ENCODE measurements around the gene SLC30A1. TPM values are rescaled to one million over a fixed set of nuclear protein-coding genes. Genes with fewer than 3 reads are reported as not detected.

Gene SLC30A1
- total and polyA plus RNA-seq, 4 donors, result 3.1 to 26.3 (median 14.4) TPM

- Histone ChIP-seq H3K4me1 (ENCODE audit: control insufficient read depth in 5 of 5, insufficient read depth in 5 of 5, low read length in 5 of 5) (no peaks in the 10 kb centered on the region), H3K27ac (ENCODE audit: low read depth in 1 of 2, low read length in 1 of 2) (no peak overlapping the region), H3K9me3 (ENCODE audit: control insufficient read depth in 4 of 4, insufficient read depth in 3 of 4, low read length in 3 of 4) (no peaks in the 10 kb centered on the region), H3K4me3 (no peak overlapping the region), H3K9ac (ENCODE audit: insufficient read depth in 1 of 2, low read length in 2 of 2) (no peak overlapping the region), H3K27me3 (ENCODE audit: control insufficient read depth in 3 of 3, insufficient read depth in 3 of 3, low read length in 2 of 3) (no peaks in the 10 kb centered on the region), H3K36me3 (ENCODE audit: control insufficient read depth in 4 of 4, insufficient read depth in 4 of 4, low read length in 4 of 4) (no peaks in the 10 kb centered on the region)
- no peak for DNase-seq
- TF ChIP-seq CTCF (IDR thresholded peaks at IDR 0.05; ENCODE audit: control extremely low read depth, extremely low read depth), result no peak
- 56 to 85% methylated on average over 5 to 6 of the region's 6 CpGs for WGBS, 2 donors
- no peak for ATAC-seq (ENCODE audit: insufficient read depth, low FRiP score)
Measured at GRCh38 chr1:211596418-211597181, 17.6 kb upstream of the SLC30A1 start.

DNA sequence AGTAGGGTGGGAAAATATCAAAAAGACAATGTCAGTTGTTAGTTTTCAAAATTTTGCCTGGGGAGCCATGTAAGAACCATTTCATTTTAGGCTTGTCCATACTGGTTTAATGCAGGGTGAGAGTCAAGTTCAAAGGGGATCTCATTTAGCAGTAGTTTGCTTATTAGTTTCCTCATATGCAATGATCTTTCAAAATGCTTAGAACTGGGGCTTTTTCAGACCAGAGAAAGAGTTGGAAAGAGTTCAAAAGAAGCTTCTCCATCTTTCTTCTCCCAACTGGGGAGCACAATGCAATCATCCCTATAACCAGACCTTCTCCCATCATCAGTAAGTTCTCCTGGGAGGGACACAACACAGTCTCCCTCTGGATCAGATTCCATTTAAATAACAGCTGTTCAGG is 16.5 kb upstream of the SLC30A1 start:
- no peaks in the 10 kb centered on the region for H3K36me3 ChIP-seq (ENCODE audit: control insufficient read depth in 4 of 4, insufficient read depth in 4 of 4, low read length in 4 of 4)
- TF ChIP-seq CTCF (IDR thresholded peaks at IDR 0.05; ENCODE audit: control extremely low read depth, extremely low read depth), result no peak

DNA sequence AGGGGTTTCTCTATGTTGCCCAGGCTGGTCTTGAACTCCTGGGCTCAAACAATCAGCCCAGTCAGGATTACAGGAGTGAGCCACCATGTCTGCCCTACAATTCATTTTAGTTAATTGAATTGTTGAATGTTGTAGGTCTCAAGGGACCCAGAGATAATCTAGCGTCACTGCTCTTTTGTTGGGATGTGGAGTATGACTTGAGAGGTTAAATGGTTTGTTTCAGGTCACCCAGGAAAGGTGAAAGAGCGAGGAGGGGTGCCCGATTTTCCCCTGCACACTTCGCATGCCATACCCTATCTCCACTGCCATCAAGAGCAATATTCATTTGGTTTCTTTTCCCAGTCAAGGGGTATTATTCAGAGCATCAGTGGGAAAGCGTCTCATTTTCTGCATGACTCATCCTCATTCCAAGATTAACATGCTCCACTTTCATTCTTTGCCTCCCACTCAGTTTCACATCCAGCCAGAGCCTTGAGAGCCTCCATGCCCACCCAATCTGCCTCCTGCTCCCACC is 13.1 kb upstream of the SLC30A1 start:
- no peaks in the 10 kb centered on the region for H3K36me3 ChIP-seq (ENCODE audit: control insufficient read depth in 4 of 4, insufficient read depth in 4 of 4, low read length in 4 of 4)
- H3K9me3 ChIP-seq (ENCODE audit: control insufficient read depth in 4 of 4, insufficient read depth in 3 of 4, low read length in 3 of 4), result no peaks in the 10 kb centered on the region
- H3K27me3 ChIP-seq (ENCODE audit: control insufficient read depth in 3 of 3, insufficient read depth in 3 of 3, low read length in 2 of 3), result no peaks in the 10 kb centered on the region
- H3K27ac ChIP-seq (ENCODE audit: low read depth in 1 of 2, low read length in 1 of 2), result peak overlapping the region in 1 of 2 donors; percentile 26
- H3K9ac ChIP-seq (ENCODE audit: insufficient read depth in 1 of 2, low read length in 2 of 2), result no peak overlapping the region
- ATAC-seq (ENCODE audit: insufficient read depth, low FRiP score) (peak; percentile 36), DNase-seq (no peak)
- no peaks in the 10 kb centered on the region for H3K4me1 ChIP-seq (ENCODE audit: control insufficient read depth in 5 of 5, insufficient read depth in 5 of 5, low read length in 5 of 5)
- 72 to 86% methylated on average over 5 of the region's 5 CpGs for WGBS, 2 donors
- no peak overlapping the region for H3K4me3 ChIP-seq
- no peak for TF ChIP-seq CTCF (IDR thresholded peaks at IDR 0.05; ENCODE audit: control extremely low read depth, extremely low read depth)

More for the DNA sequence above, 16.5 kb upstream of the SLC30A1 start:
- Histone ChIP-seq H3K27me3 (ENCODE audit: control insufficient read depth in 3 of 3, insufficient read depth in 3 of 3, low read length in 2 of 3) (no peaks in the 10 kb centered on the region), H3K4me1 (ENCODE audit: control insufficient read depth in 5 of 5, insufficient read depth in 5 of 5, low read length in 5 of 5) (no peaks in the 10 kb centered on the region), H3K9me3 (ENCODE audit: control insufficient read depth in 4 of 4, insufficient read depth in 3 of 4, low read length in 3 of 4) (no peaks in the 10 kb centered on the region), H3K9ac (ENCODE audit: insufficient read depth in 1 of 2, low read length in 2 of 2) (no peak overlapping the region), H3K27ac (ENCODE audit: low read depth in 1 of 2, low read length in 1 of 2) (no peak overlapping the region), H3K4me3 (no peak overlapping the region)
- DNase-seq (no peak), ATAC-seq (ENCODE audit: insufficient read depth, low FRiP score) (no peak)

Measured in lung (tissue), 12 donors.